GM20000 (cell line): ENCODE results near the gene DDX10.

Experiments
- DNase-seq: peaks from one replicate; pipeline ENCODE4 v3.0.0; 2012; ENCODE audit warnings: low spot score
- CTCF ChIP-seq: IDR thresholded peaks from 2 replicates; pipeline ENCODE4 v1.5.1; 2012; ENCODE audit warnings: mild to moderate bottlenecking, control low read depth; ENCODE audit errors: extremely low read depth, missing control alignments

The DDX10 gene

GRCh38 chr11:108973402-108974162 is 308.7 kb downstream of the DDX10 start:
- no peak for TF ChIP-seq CTCF
- DNase-seq = no peak

- no peak for TF ChIP-seq CTCF
- DNase-seq = no peak
Measured at GRCh38 chr11:108975026-108975425, 310.2 kb downstream of the DDX10 start.

GRCh38 chr11:108975641-108976071 is 310.8 kb downstream of the DDX10 start:
- no peak for TF ChIP-seq CTCF
- no peak for DNase-seq

- TF ChIP-seq CTCF = no peak
- DNase-seq = no peak
Measured at GRCh38 chr11:108983636-108984420, 319.0 kb downstream of the DDX10 start.

GRCh38 chr11:108984523-108984922 is 319.7 kb downstream of the DDX10 start:
- DNase-seq = no peak
- TF ChIP-seq CTCF = no peak

GRCh38 chr11:108985236-108985944 is 320.5 kb downstream of the DDX10 start:
- no peak for TF ChIP-seq CTCF
- DNase-seq = no peak

GRCh38 chr11:108985945-108986279 is 321.0 kb downstream of the DDX10 start:
- no peak for DNase-seq
- TF ChIP-seq CTCF = no peak
